HEK293 (cell line): ENCODE data around the gene SEMA4D.

Experiments
- CTCF ChIA-PET: fragments of 350-600 bp; formaldehyde crosslinking; extraction: SDS; loops from one replicate; lab custom pipeline; 2021; ENCODE audit warnings: antibody characterized with exemption; lab: Yijun Ruan, JAX
- POLR2A ChIA-PET: fragments of 300-600 bp; formaldehyde crosslinking; extraction: SDS; loops from one replicate; lab custom pipeline; 2020; ENCODE audit warnings: antibody characterized with exemption, inconsistent platforms; lab: Yijun Ruan, JAX
- H3K27ac ChIP-seq: fragments of 200-500 bp; sonication (Bioruptor generic); 2 replicates; pipeline ENCODE4 v1.5.1; 2014; ENCODE audit warnings: low read depth, low read length, control low read depth, inconsistent platforms; ENCODE audit errors: extremely low read depth
- H3K36me3 ChIP-seq, 2 experiments: fragments of 200-500 bp in 1 of 2; sonication (Bioruptor generic) in 1 of 2; 1 replicate in 1 of 2; 2 replicates in 1 of 2; pipeline ENCODE4 v1.5.1; 2014 to 2017; ENCODE audit warnings: inconsistent platforms in 2 of 2, low read length in 2 of 2; ENCODE audit not compliant: control insufficient read depth in 2 of 2, insufficient read depth in 1 of 2
- H3K4me1 ChIP-seq: fragments of 200-500 bp; sonication (Bioruptor generic); 2 replicates; pipeline ENCODE4 v1.5.1; 2014; ENCODE audit warnings: mild to moderate bottlenecking, low read length, inconsistent platforms; ENCODE audit not compliant: control insufficient read depth, insufficient read depth
- H3K4me3 ChIP-seq: 2 replicates; pipeline ENCODE4 v1.5.1; 2011; ENCODE audit warnings: low read depth, mild to moderate bottlenecking, control low read depth, low read length, moderate library complexity
- H3K9me3 ChIP-seq: fragments of 200-500 bp; sonication (Bioruptor generic); 2 replicates; pipeline ENCODE4 v1.5.1; 2014; ENCODE audit warnings: low read depth, low read length, inconsistent platforms; ENCODE audit not compliant: control insufficient read depth, insufficient read depth
- EGR2 ChIP-seq: fragments of 450-650 bp; formaldehyde crosslinking; IDR thresholded peaks from 2 replicates; pipeline ENCODE4 v1.5.1; 2016; ENCODE audit warnings: low read depth, missing biosample characterization, missing genetic modification characterization
- IKZF3 ChIP-seq: fragments of 450-650 bp; IDR thresholded peaks from 2 replicates; pipeline ENCODE4 v1.5.0; 2018; ENCODE audit warnings: missing biosample characterization, mild to moderate bottlenecking, missing genetic modification characterization, moderate library complexity
- MYNN ChIP-seq: fragments of 450-650 bp; formaldehyde crosslinking; IDR thresholded peaks from 2 replicates; pipeline ENCODE4 v1.5.1; 2016; ENCODE audit warnings: missing biosample characterization, missing genetic modification characterization, borderline replicate concordance
- ZNF157 ChIP-seq: fragments of 450-650 bp; formaldehyde crosslinking; IDR thresholded peaks from 2 replicates; pipeline ENCODE4 v1.5.1; 2016; ENCODE audit warnings: missing biosample characterization, missing genetic modification characterization
- ZNF169 ChIP-seq: fragments of 450-650 bp; formaldehyde crosslinking; IDR thresholded peaks from 2 replicates; pipeline ENCODE4 v1.5.1; 2016; ENCODE audit warnings: missing biosample characterization, missing genetic modification characterization
- ZNF211 ChIP-seq: fragments of 450-650 bp; formaldehyde crosslinking; IDR thresholded peaks from 2 replicates; pipeline ENCODE4 v1.5.1; 2016; ENCODE audit warnings: low read depth, missing biosample characterization, missing genetic modification characterization
- ZNF324 ChIP-seq: fragments of 450-650 bp; formaldehyde crosslinking; IDR thresholded peaks from 2 replicates; pipeline ENCODE4 v1.5.1; 2016; ENCODE audit warnings: missing biosample characterization, missing genetic modification characterization
- ZNF404 ChIP-seq: fragments of 450-650 bp; formaldehyde crosslinking; IDR thresholded peaks from 2 replicates; pipeline ENCODE4 v1.5.1; 2017; ENCODE audit warnings: missing biosample characterization, missing genetic modification characterization
- ZNF433 ChIP-seq: fragments of 450-650 bp; formaldehyde crosslinking; IDR thresholded peaks from 2 replicates; pipeline ENCODE4 v1.5.1; 2016; ENCODE audit warnings: missing biosample characterization, missing genetic modification characterization, low read depth
- ZNF549 ChIP-seq: fragments of 450-650 bp; IDR thresholded peaks from 2 replicates; pipeline ENCODE4 v1.5.1; 2018; ENCODE audit warnings: missing biosample characterization, missing genetic modification characterization, mild to moderate bottlenecking, inconsistent platforms, moderate library complexity
- ZNF701 ChIP-seq: fragments of 450-650 bp; formaldehyde crosslinking; IDR thresholded peaks from 2 replicates; pipeline ENCODE4 v1.5.1; 2016; ENCODE audit warnings: missing biosample characterization, missing genetic modification characterization
- ZNF785 ChIP-seq: fragments of 450-650 bp; formaldehyde crosslinking; IDR thresholded peaks from 2 replicates; pipeline ENCODE4 v1.5.1; 2016; ENCODE audit warnings: missing biosample characterization, missing genetic modification characterization
- ZSCAN23 ChIP-seq: fragments of 450-650 bp; formaldehyde crosslinking; IDR thresholded peaks from 2 replicates; pipeline ENCODE4 v1.5.1; 2016; ENCODE audit warnings: missing biosample characterization, missing genetic modification characterization
- ZXDB ChIP-seq: fragments of 450-650 bp; formaldehyde crosslinking; IDR thresholded peaks from 2 replicates; pipeline ENCODE4 v1.5.1; 2016; ENCODE audit warnings: missing biosample characterization, missing genetic modification characterization
- TF ChIP-seq, protein P1 (sequence below): fragments of 450-650 bp; formaldehyde crosslinking; IDR thresholded peaks from 2 replicates; pipeline ENCODE4 v1.5.1; 2016; ENCODE audit warnings: missing biosample characterization, missing genetic modification characterization
- TF ChIP-seq, protein P2 (sequence below): fragments of 450-650 bp; formaldehyde crosslinking; IDR thresholded peaks from 2 replicates; pipeline ENCODE4 v1.5.1; 2016; ENCODE audit warnings: missing biosample characterization, missing genetic modification characterization
- TF ChIP-seq, protein P3 (sequence below): fragments of 450-650 bp; formaldehyde crosslinking; IDR thresholded peaks from 2 replicates; pipeline ENCODE4 v1.5.1; 2016; ENCODE audit warnings: missing biosample characterization, missing genetic modification characterization, low read depth
- TF ChIP-seq, protein P4 (sequence below): fragments of 450-650 bp; formaldehyde crosslinking; IDR thresholded peaks from 2 replicates; pipeline ENCODE4 v1.5.1; 2016; ENCODE audit warnings: missing biosample characterization, missing genetic modification characterization, borderline replicate concordance
- TF ChIP-seq, protein P5 (sequence below): fragments of 450-650 bp; formaldehyde crosslinking; IDR thresholded peaks from 2 replicates; pipeline ENCODE4 v1.5.1; 2016; ENCODE audit warnings: missing biosample characterization, missing genetic modification characterization

SEMA4D gene

DNA sequence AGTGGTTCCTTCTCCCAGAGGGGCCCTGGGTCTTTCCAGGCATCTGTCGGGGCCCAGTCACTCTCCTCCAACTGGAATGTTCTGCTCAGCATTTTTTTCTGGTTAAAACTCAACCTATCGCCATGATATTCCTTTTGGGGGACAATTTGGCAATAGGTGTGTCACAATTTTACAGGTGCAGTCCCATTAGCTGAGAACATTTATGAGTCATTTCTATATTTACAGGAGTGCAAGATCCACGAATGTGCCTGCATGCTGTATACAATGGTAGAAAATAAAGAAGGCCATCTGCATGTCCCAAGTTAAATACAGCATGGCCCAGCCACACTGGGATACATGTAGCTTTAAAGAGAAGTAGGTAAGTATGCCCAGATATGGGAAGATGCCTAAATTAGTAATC, 28.8 kb upstream of the SEMA4D start:
- POLR2A ChIA-PET, result no interaction called here
- no peak overlapping the region for H3K4me3 ChIP-seq
- TF ChIP-seq ZNF701 (tag by site-specific recombination), result no peak
- TF ChIP-seq ZNF549 (tag by site-specific recombination), result no peak
- no peak for TF ChIP-seq ZNF433 (tag by site-specific recombination)
- no peak for TF ChIP-seq ZNF404
- TF ChIP-seq, protein P1, sequence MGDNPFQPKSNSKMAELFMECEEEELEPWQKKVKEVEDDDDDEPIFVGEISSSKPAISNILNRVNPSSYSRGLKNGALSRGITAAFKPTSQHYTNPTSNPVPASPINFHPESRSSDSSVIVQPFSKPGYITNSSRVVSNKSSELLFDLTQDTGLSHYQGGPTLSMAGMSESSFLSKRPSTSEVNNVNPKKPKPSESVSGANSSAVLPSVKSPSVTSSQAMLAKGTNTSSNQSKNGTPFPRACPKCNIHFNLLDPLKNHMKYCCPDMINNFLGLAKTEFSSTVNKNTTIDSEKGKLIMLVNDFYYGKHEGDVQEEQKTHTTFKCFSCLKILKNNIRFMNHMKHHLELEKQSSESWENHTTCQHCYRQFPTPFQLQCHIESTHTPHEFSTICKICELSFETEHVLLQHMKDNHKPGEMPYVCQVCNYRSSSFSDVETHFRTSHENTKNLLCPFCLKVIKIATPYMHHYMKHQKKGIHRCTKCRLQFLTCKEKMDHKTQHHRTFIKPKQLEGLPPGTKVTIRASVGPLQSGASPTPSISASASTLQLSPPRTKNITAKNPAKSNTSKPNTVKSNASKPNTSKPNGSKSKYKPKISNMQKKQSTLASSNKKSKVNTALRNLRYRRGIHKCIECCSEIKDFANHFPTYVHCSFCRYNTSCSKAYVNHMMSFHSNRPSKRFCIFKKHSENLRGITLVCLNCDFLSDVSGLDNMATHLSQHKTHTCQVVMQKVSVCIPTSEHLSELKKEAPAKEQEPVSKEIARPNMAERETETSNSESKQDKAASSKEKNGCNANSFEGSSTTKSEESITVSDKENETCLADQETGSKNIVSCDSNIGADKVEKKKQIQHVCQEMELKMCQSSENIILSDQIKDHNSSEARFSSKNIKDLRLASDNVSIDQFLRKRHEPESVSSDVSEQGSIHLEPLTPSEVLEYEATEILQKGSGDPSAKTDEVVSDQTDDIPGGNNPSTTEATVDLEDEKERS (tag by site-specific recombination), result no peak
- TF ChIP-seq, protein P2, sequence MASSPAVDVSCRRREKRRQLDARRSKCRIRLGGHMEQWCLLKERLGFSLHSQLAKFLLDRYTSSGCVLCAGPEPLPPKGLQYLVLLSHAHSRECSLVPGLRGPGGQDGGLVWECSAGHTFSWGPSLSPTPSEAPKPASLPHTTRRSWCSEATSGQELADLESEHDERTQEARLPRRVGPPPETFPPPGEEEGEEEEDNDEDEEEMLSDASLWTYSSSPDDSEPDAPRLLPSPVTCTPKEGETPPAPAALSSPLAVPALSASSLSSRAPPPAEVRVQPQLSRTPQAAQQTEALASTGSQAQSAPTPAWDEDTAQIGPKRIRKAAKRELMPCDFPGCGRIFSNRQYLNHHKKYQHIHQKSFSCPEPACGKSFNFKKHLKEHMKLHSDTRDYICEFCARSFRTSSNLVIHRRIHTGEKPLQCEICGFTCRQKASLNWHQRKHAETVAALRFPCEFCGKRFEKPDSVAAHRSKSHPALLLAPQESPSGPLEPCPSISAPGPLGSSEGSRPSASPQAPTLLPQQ (tag by site-specific recombination), result no peak
- TF ChIP-seq, all 188 proteins: peak for 0
- H3K36me3 ChIP-seq, result no peaks in the 10 kb centered on the region
- no peaks in the 10 kb centered on the region for H3K4me1 ChIP-seq
- H3K27ac ChIP-seq, result no peak overlapping the region
- CTCF ChIA-PET, result interaction anchor here (1.5 kb wide), 1 partner anchor 22 kb away, joined by 3 read pairs; no protein-coding TSS in a partner anchor
- no peaks in the 10 kb centered on the region for H3K9me3 ChIP-seq

DNA sequence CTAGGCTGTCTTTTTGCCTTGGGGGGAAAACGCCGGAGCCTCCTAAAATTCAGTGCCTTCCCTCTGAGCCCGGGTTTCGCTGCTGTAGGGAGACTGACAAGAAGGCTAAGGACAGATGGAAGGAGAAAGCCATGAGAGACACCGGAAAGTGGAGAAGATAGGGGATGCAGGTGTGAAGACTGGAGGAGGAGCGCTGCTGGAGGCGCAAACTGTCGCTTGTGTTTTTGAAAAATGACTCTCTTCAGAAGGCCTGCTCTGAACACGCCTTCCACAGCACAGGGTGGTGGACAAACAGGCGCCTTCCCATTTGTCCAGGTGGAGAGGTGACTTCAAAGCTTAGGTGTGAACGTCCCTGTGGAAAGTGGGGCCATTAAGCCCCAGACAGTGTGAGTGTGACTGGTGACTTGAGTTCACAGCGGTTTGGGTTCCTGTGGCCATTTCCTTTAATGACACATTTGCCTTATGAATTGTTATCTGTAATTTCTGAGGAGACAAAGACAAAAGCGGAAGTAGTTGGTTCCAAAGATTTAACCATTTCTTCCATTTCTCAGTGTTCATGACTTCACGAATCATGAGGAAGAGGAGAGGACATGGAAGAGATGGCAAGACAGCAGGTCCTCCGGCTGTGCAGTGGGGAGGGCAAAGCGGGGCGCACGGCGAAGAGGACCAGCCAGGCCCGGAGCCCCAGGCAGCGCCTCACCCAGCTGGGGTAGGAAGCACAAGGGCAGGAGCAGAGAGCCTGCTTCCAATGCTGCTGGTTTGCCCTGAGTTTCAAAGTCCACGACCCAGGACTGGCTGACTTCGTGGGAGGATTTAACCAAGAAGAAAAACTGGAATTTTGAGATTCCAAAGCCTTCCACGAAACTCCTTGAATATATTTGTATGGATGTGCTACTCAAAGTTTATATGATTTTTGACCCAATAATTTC, 27.8 kb upstream of the SEMA4D start:
- ChIA-PET CTCF (interaction anchor here (1.4 kb wide), 1 partner anchor 23 kb away, joined by 5 read pairs; no protein-coding TSS in a partner anchor), POLR2A (no interaction called here)
- no peaks in the 10 kb centered on the region for H3K4me1 ChIP-seq
- no peak overlapping the region for H3K27ac ChIP-seq
- no peaks in the 10 kb centered on the region for H3K36me3 ChIP-seq
- no peak overlapping the region for H3K4me3 ChIP-seq
- H3K9me3 ChIP-seq, result no peaks in the 10 kb centered on the region
- TF ChIP-seq ZNF157, result no peak
- no peak for TF ChIP-seq ZNF324
- no peak for TF ChIP-seq ZNF169 (tag by site-specific recombination)
- TF ChIP-seq, protein P3, sequence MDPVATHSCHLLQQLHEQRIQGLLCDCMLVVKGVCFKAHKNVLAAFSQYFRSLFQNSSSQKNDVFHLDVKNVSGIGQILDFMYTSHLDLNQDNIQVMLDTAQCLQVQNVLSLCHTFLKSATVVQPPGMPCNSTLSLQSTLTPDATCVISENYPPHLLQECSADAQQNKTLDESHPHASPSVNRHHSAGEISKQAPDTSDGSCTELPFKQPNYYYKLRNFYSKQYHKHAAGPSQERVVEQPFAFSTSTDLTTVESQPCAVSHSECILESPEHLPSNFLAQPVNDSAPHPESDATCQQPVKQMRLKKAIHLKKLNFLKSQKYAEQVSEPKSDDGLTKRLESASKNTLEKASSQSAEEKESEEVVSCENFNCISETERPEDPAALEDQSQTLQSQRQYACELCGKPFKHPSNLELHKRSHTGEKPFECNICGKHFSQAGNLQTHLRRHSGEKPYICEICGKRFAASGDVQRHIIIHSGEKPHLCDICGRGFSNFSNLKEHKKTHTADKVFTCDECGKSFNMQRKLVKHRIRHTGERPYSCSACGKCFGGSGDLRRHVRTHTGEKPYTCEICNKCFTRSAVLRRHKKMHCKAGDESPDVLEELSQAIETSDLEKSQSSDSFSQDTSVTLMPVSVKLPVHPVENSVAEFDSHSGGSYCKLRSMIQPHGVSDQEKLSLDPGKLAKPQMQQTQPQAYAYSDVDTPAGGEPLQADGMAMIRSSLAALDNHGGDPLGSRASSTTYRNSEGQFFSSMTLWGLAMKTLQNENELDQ (tag by site-specific recombination), result no peak
- TF ChIP-seq IKZF3 (tag by site-specific recombination), result no peak
- TF ChIP-seq, protein P4, sequence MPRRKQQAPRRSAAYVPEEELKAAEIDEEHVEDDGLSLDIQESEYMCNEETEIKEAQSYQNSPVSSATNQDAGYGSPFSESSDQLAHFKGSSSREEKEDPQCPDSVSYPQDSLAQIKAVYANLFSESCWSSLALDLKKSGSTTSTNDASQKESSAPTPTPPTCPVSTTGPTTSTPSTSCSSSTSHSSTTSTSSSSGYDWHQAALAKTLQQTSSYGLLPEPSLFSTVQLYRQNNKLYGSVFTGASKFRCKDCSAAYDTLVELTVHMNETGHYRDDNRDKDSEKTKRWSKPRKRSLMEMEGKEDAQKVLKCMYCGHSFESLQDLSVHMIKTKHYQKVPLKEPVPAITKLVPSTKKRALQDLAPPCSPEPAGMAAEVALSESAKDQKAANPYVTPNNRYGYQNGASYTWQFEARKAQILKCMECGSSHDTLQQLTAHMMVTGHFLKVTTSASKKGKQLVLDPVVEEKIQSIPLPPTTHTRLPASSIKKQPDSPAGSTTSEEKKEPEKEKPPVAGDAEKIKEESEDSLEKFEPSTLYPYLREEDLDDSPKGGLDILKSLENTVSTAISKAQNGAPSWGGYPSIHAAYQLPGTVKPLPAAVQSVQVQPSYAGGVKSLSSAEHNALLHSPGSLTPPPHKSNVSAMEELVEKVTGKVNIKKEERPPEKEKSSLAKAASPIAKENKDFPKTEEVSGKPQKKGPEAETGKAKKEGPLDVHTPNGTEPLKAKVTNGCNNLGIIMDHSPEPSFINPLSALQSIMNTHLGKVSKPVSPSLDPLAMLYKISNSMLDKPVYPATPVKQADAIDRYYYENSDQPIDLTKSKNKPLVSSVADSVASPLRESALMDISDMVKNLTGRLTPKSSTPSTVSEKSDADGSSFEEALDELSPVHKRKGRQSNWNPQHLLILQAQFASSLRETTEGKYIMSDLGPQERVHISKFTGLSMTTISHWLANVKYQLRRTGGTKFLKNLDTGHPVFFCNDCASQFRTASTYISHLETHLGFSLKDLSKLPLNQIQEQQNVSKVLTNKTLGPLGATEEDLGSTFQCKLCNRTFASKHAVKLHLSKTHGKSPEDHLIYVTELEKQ, result no peak
- no peak for TF ChIP-seq ZXDB (tag by site-specific recombination)
- no peak for TF ChIP-seq EGR2
- TF ChIP-seq ZSCAN23 (tag by site-specific recombination), result no peak
- TF ChIP-seq MYNN, result no peak
- no peak for TF ChIP-seq ZNF785 (tag by site-specific recombination)
- TF ChIP-seq, protein P5, sequence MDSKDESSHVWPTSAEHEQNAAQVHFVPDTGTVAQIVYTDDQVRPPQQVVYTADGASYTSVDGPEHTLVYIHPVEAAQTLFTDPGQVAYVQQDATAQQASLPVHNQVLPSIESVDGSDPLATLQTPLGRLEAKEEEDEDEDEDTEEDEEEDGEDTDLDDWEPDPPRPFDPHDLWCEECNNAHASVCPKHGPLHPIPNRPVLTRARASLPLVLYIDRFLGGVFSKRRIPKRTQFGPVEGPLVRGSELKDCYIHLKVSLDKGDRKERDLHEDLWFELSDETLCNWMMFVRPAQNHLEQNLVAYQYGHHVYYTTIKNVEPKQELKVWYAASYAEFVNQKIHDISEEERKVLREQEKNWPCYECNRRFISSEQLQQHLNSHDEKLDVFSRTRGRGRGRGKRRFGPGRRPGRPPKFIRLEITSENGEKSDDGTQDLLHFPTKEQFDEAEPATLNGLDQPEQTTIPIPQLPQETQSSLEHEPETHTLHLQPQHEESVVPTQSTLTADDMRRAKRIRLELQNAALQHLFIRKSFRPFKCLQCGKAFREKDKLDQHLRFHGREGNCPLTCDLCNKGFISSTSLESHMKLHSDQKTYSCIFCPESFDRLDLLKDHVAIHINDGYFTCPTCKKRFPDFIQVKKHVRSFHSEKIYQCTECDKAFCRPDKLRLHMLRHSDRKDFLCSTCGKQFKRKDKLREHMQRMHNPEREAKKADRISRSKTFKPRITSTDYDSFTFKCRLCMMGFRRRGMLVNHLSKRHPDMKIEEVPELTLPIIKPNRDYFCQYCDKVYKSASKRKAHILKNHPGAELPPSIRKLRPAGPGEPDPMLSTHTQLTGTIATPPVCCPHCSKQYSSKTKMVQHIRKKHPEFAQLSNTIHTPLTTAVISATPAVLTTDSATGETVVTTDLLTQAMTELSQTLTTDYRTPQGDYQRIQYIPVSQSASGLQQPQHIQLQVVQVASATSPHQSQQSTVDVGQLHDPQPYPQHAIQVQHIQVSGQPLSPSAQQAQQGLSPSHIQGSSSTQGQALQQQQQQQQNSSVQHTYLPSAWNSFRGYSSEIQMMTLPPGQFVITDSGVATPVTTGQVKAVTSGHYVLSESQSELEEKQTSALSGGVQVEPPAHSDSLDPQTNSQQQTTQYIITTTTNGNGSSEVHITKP, result no peak
- no peak for TF ChIP-seq ZNF211 (tag by site-specific recombination)
